HG02642 (cell line): Measurements from ENCODE around the gene MTHFSD.

Experiments
- ATAC-seq: cut with Tn5 transposase; IDR thresholded peaks from one replicate; pipeline ENCODE4 v1.9.1; 2021; ENCODE audit warnings: mild to moderate bottlenecking; ENCODE audit not compliant: unreplicated experiment, poor library complexity

Gene MTHFSD

DNA sequence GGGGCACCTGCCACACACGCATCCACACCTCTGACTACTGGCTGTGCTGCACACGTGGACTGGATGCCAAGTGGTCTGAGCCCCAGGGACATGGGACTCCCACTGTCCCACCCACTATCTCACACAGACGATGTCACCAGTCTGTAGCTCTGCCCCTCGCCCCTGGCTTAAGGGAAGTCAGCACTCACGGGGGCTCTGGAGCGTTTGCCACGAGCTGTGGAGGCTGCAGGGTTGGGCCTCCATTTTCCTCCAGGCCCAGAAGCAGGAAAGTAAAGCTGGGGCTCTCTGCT is 22.6 kb downstream of the MTHFSD start:
- no peak for ATAC-seq

- ATAC-seq, result no peak
Measured at GRCh38 chr16:86531641-86532525, 23.2 kb downstream of the MTHFSD start.

- no peak for ATAC-seq
Measured at GRCh38 chr16:86531191-86531545, 23.9 kb downstream of the MTHFSD start.

GRCh38 chr16:86530251-86531190 is 24.5 kb downstream of the MTHFSD start:
- ATAC-seq, result no peak

DNA sequence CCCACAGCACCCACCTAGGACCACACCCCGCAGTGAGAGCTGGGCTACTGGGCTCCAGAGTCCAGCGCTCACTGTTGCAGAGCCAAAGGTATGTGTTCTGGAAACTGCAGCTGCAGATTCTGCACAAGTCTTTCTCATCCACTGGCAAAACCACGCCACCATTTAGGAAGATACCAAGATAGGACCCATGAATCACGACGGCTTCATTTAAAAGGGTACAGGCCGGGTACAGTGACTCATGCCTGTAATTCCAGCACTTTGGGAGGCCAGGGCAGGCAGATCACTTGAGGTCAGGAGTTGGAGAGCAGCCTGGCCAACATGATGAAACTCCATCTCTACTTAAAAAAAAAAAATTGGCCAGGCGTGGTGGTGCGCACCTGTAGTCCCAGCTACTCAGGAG is 25.9 kb downstream of the MTHFSD start:
- ATAC-seq, result no peak

DNA sequence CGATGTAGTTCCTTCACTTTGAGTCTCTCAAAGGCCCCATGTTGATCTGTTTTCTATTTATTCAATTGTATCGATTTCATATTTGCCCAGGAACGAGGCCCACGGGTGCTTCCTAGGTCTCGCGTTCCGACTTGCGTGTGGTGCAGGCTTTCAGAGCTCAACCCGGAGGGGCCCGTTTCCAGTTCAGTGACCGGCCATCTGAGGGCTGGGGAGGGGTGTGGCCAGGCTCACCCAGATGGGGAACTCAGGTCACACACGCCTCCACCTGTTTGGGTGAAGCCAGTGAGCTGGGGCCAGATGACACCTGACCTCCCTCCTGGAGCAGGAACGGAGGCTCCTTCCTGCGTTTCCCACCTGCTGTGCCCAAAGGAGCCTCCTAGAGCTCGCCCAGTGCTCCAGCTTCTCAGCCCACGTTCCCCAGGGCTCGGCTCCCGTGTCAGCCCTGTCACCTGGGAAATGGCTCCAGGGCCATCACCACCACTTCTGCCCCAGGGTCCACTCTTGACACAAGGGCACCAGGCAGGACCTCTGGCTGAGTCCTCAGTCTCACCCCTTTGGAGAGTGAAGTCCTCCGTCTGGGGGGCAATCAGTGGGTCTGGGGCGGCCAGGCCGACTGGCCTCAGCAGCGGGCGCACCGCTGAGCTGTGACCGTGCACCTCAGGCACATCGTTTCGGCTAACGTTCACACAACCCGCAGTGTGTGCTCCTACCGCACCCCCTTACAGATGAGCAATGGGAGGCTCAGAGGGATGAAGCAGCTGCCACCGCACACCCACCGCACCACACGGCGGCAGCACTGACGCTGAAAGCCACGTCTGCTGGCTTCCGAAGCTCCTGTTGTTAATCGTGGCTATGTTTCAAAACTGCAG is 26.7 kb downstream of the MTHFSD start:
- ATAC-seq, result no peak

GRCh38 chr16:86527366-86527765 is 27.7 kb downstream of the MTHFSD start:
- no peak for ATAC-seq

GRCh38 chr16:86525696-86526095 is 29.3 kb downstream of the MTHFSD start:
- no peak for ATAC-seq

DNA sequence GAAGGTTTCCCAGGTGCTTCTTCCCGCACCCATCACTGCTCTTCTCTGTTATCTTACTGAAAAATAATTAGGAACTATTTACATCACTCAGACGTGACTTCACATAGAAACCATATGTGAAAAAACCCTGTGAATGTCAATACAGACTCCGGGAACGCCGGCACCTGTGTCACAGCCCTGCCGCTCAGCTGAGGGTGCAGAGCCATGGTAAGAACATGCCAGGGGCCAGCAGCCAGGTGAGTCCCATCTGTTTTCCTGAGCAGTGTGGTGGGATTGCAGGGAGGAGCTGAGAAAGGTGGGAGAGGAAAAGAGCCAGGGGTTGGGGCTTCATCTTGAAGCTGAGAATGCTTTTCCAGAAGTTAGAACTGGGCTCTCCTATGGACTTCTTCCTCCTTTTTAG is 31.0 kb downstream of the MTHFSD start:
- no peak for ATAC-seq

DNA sequence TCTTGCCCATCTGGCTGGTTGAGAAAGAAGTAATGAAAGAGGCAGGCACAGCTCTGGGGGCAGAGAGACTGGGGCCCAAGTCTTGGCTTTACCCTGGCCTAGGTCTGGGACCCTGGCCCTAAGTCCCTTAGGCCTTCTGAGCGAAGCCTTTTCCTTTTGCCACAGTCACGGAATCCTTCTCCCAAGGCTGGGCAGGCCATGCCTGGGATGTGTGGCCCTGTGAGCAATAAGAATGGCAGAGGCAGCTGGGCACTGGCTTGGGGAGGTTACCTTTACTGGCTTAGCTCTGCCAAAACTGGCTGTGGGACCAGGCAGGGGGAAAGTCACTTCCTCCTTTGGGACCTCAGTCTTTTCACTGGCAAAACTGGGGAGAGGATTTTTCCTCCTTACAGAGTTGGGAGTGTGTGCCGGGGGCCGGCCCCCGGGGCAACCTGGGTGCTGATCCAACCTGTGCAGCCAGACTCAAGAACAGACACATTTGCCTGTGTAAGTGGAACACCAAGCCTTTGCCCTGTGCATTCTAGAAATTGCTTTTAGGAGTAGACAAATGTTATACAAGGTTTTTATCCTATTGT is 31.8 kb downstream of the MTHFSD start:
- no peak for ATAC-seq

GRCh38 chr16:86522634-86523033 is 32.4 kb downstream of the MTHFSD start:
- ATAC-seq, result no peak

DNA sequence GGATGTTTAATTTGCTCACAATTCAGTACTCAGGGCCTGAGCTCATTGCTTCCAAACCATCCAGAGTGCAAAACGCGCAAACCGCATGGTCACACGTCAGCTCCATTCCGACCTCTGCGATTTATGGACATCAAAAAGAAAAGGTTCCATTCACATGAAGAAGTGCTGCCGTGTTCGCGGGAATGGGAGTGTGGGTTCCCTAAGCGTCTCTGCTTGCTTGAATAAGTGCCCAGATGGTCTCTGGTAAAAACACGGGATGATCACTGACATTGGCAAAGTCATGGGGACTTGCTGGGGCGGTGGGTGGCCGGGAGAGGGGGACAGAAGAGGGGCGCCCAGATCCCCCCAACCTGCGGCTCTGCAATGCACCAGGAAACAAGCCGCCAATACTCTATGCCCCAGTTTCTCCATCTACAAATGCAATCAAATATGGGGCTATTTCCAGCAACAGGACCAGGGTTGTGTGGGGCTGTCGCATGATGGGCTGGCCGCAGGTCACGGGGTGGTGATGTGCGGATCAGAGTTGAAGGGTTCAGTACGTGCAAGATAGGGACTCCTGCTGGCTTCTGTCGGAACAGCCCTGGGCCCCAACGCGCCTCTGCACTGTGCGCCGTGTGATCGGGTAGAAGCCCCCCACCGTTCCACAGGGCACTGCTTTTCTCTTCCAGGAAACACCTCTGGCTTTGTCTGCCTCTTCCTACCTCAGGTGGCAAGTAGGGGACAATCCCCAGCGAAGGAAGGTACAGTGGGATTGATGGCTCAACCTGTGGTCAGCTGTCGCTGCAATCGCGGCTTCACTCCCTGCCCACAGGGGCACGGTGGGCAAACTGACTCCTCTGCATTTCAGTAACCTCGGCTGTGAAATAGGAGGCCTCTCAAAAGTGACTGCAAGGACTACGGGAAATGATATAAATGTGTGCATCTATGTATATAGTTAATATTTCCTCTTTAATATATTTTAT is 33.5 kb downstream of the MTHFSD start:
- no peak for ATAC-seq

GRCh38 chr16:86520317-86521210 is 34.5 kb downstream of the MTHFSD start:
- no peak for ATAC-seq

GRCh38 chr16:86519649-86520316 is 35.3 kb downstream of the MTHFSD start:
- no peak for ATAC-seq

- no peak for ATAC-seq
Measured at GRCh38 chr16:86519007-86519648, 35.9 kb downstream of the MTHFSD start.

- no peak for ATAC-seq
Measured at GRCh38 chr16:86517652-86518258, 37.3 kb downstream of the MTHFSD start.

DNA sequence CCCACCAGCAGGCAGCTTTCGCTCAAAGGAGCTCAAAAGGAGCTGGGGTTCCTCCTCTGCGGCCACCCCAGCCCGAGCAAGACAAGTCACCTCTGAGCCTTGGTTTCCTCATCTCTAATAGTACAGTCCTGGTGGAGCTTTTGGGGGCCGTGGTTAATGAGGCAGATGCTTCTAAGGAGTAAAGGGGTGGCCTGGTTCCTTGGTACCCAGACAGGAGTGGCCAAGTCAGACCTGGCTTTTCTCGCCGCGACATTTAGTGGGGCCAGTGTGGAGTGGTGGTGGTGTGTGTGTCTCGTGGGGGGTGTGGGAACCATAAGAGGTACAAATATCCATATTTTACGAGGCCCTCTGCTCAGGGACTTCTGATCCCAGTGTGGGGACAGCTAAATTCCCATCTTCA is 38.0 kb downstream of the MTHFSD start:
- no peak for ATAC-seq
